H9 (cell line): ENCODE data around the gene CIT. TPM values are rescaled to one million over a fixed set of nuclear protein-coding genes. Genes with fewer than 3 reads are reported as not detected.

Source experiments
- DNase-seq: peaks from one replicate; pipeline ENCODE4 v3.0.0-alpha.2; 2017
- H2AFZ ChIP-seq: one replicate; pipeline ENCODE4 v1.6.1; 2013; ENCODE audit warnings: mild to moderate bottlenecking, low read length, control low read depth, moderate library complexity
- H2AK5ac ChIP-seq: 2 replicates; pipeline ENCODE4 v1.6.1; 2013; ENCODE audit warnings: low read length, control low read depth, mixed read lengths; ENCODE audit not compliant: insufficient read length
- H2BK120ac ChIP-seq: one replicate; pipeline ENCODE4 v1.6.1; 2013; ENCODE audit warnings: low read depth, mild to moderate bottlenecking, low read length, control low read depth, inconsistent platforms; ENCODE audit not compliant: poor library complexity, severe bottlenecking
- H2BK12ac ChIP-seq: 2 replicates; pipeline ENCODE4 v1.6.1; 2013; ENCODE audit warnings: low read length, control low read depth, mixed read lengths, low read depth; ENCODE audit not compliant: insufficient read length
- H2BK15ac ChIP-seq: 2 replicates; pipeline ENCODE4 v1.6.1; 2013; ENCODE audit warnings: low read depth, low read length, control low read depth
- H2BK20ac ChIP-seq: one replicate; pipeline ENCODE4 v1.6.1; 2013; ENCODE audit warnings: low read depth, mild to moderate bottlenecking, low read length, control low read depth, inconsistent platforms; ENCODE audit not compliant: poor library complexity, severe bottlenecking
- H2BK5ac ChIP-seq: 2 replicates; pipeline ENCODE4 v1.6.1; 2013; ENCODE audit warnings: low read length, control low read depth, mixed read lengths; ENCODE audit not compliant: insufficient read length
- H3K14ac ChIP-seq: 2 replicates; pipeline ENCODE4 v1.6.1; 2013; ENCODE audit warnings: low read length, control low read depth; ENCODE audit not compliant: insufficient read depth
- H3K18ac ChIP-seq: 2 replicates; pipeline ENCODE4 v1.6.1; 2013; ENCODE audit warnings: low read depth, mild to moderate bottlenecking, mixed read lengths, low read length, control low read depth; ENCODE audit not compliant: insufficient read length
- H3K23ac ChIP-seq: 2 replicates; pipeline ENCODE4 v1.6.1; 2013; ENCODE audit warnings: low read length, control low read depth, mixed read lengths, low read depth; ENCODE audit not compliant: insufficient read length
- H3K23me2 ChIP-seq: 2 replicates; pipeline ENCODE4 v1.6.1; 2013; ENCODE audit warnings: low read depth, mild to moderate bottlenecking, mixed read lengths, low read length, control low read depth; ENCODE audit not compliant: insufficient read length, poor library complexity, severe bottlenecking
- H3K27ac ChIP-seq: 2 replicates; pipeline ENCODE4 v1.5.1; 2013; ENCODE audit warnings: low read length, control low read depth, mixed read lengths, low read depth; ENCODE audit not compliant: insufficient read length
- H3K27me3 ChIP-seq: 2 replicates; pipeline ENCODE4 v1.6.1; 2013; ENCODE audit warnings: low read length, control low read depth, inconsistent platforms; ENCODE audit not compliant: insufficient read depth
- H3K4ac ChIP-seq: 2 replicates; pipeline ENCODE4 v1.6.1; 2013; ENCODE audit warnings: low read depth, mild to moderate bottlenecking, control low read depth, inconsistent platforms, low read length, moderate library complexity
- H3K4me1 ChIP-seq: 2 replicates; pipeline ENCODE4 v1.6.1; 2013; ENCODE audit warnings: low read length, control low read depth, inconsistent platforms; ENCODE audit not compliant: insufficient read depth
- H3K4me2 ChIP-seq: 2 replicates; pipeline ENCODE4 v1.6.1; 2013; ENCODE audit warnings: low read length, control low read depth, mixed read lengths; ENCODE audit not compliant: insufficient read length, insufficient read depth
- H3K56ac ChIP-seq: 2 replicates; pipeline ENCODE4 v1.6.1; 2013; ENCODE audit warnings: low read depth, mild to moderate bottlenecking, mixed read lengths, low read length, control low read depth; ENCODE audit not compliant: insufficient read length
- H3K79me1 ChIP-seq: 2 replicates; pipeline ENCODE4 v1.6.1; 2013; ENCODE audit warnings: low read depth, mild to moderate bottlenecking, moderate library complexity, low read length, control low read depth, inconsistent platforms; ENCODE audit not compliant: insufficient read depth, poor library complexity, severe bottlenecking
- H3K79me2 ChIP-seq: 2 replicates; pipeline ENCODE4 v1.6.1; 2013; ENCODE audit warnings: low read length, control low read depth, inconsistent platforms; ENCODE audit not compliant: insufficient read depth
- H3K9ac ChIP-seq: 2 replicates; pipeline ENCODE4 v1.6.1; 2013; ENCODE audit warnings: low read length, control low read depth, mixed read lengths; ENCODE audit not compliant: insufficient read length; ENCODE audit errors: extremely low read depth
- H3K9me3 ChIP-seq: one replicate; pipeline ENCODE4 v1.6.1; 2013; ENCODE audit warnings: low read depth, low read length, inconsistent platforms; ENCODE audit not compliant: control insufficient read depth
- H3T11ph ChIP-seq: one replicate; pipeline ENCODE4 v1.6.1; 2013; ENCODE audit warnings: mild to moderate bottlenecking, low read length, control low read depth, inconsistent platforms
- H4K20me1 ChIP-seq: one replicate; pipeline ENCODE4 v1.6.1; 2013; ENCODE audit not compliant: control insufficient read depth, insufficient read length, insufficient read depth
- H4K5ac ChIP-seq: 2 replicates; pipeline ENCODE4 v1.6.1; 2013; ENCODE audit warnings: low read depth, mild to moderate bottlenecking, mixed read lengths, low read length, control low read depth; ENCODE audit not compliant: insufficient read length
- H4K8ac ChIP-seq: replicated peaks from 2 replicates; pipeline ENCODE4 v1.6.1; 2013; ENCODE audit warnings: low read length, control low read depth, mixed read lengths, low read depth; ENCODE audit not compliant: insufficient read length
- H4K91ac ChIP-seq: 2 replicates; pipeline ENCODE4 v1.6.1; 2013; ENCODE audit warnings: low read depth, mild to moderate bottlenecking, moderate library complexity, mixed read lengths, low read length, control low read depth; ENCODE audit not compliant: insufficient read length
- H3K27ac Mint-ChIP-seq, 3 experiments: 2 replicates in 2 of 3; 3 replicates in 1 of 3; pipeline ENCODE4 v1.8.0; 2020 to 2021; ENCODE audit warnings: mixed read lengths in 3 of 3, mild to moderate bottlenecking in 1 of 3, moderate library complexity in 1 of 3
- H3K27me3 Mint-ChIP-seq: 2 replicates; pipeline ENCODE4 v1.8.0; 2021; ENCODE audit warnings: low read depth, mild to moderate bottlenecking, moderate library complexity, mixed read lengths
- H3K36me3 Mint-ChIP-seq, 3 experiments: 2 replicates in 2 of 3; 3 replicates in 1 of 3; pipeline ENCODE4 v1.8.0; 2020 to 2021; ENCODE audit warnings: low read depth in 3 of 3, mixed read lengths in 3 of 3; ENCODE audit not compliant: insufficient read depth in 1 of 3
- H3K4me1 Mint-ChIP-seq, 2 experiments: 2 replicates each; pipeline ENCODE4 v1.8.0; 2020; ENCODE audit warnings: mixed read lengths in 2 of 2
- H3K4me3 Mint-ChIP-seq, 2 experiments: 2 replicates in 1 of 2; 3 replicates in 1 of 2; pipeline ENCODE4 v1.8.0; 2020 to 2021; ENCODE audit warnings: mild to moderate bottlenecking in 2 of 2, mixed read lengths in 2 of 2, moderate library complexity in 1 of 2
- H3K9me3 Mint-ChIP-seq, 2 experiments: 2 replicates in 1 of 2; 3 replicates in 1 of 2; pipeline ENCODE4 v1.8.0; 2020; ENCODE audit warnings: mild to moderate bottlenecking in 2 of 2, mixed read lengths in 2 of 2, moderate library complexity in 1 of 2
- CTCF ChIP-seq: fragments of 200-600 bp; sonication (generic); conservative IDR thresholded peaks from 3 replicates; pipeline ENCODE4 v1.8.0; 2021; ENCODE audit warnings: antibody characterized with exemption, mild to moderate bottlenecking
- WGBS: extraction: QIAGEN DNeasy Blood & Tissue Kit; methylation state at CpG from one replicate; pipeline ENCODE4 v1.1.7; 2013; ENCODE audit warnings: missing lambda C conversion rate, low lambda C conversion rate, mixed read lengths; ENCODE audit not compliant: insufficient read length; ENCODE audit errors: extremely low coverage; 5-methylcytosine and 5-hydroxymethylcytosine counted together
- total RNA-seq: library from RNA; stranded (reverse); gene quantifications from 2 replicates; pipeline ENCODE4 v1.2.1, GENCODE V29; 2021

Gene CIT
- total RNA-seq, 1 experiment from 2014 or later, result 55.3 TPM

GRCh38 chr12:119780786-119781434, 96.2 kb downstream of the CIT start:
- no peak overlapping the region for H3K18ac ChIP-seq
- H3K4ac ChIP-seq, result no peak overlapping the region
- H3K14ac ChIP-seq, result no peak overlapping the region
- no peak overlapping the region for H2AK5ac ChIP-seq
- no peak overlapping the region for H3T11ph ChIP-seq
- DNase-seq, result peak; percentile 41
- H4K8ac ChIP-seq, result no peak overlapping the region
- peak; percentile 85 for TF ChIP-seq CTCF
- H2BK120ac ChIP-seq, result no peak overlapping the region
- H2BK12ac ChIP-seq, result no peak overlapping the region
- H4K91ac ChIP-seq, result no peak overlapping the region
- no peak overlapping the region for H4K5ac ChIP-seq
- no peaks in the 10 kb centered on the region for H3K27me3 ChIP-seq
- Mint-ChIP-seq H3K36me3 (peaks cover 12 to 72% (median 69%) of the 10 kb centered on the region in 3 experiments), H3K4me3 (no peak overlapping the region), H3K27ac (peak overlapping the region; percentile 45 to 91 (median 74); a peak in 3 of 7 replicates), H3K4me1 (peaks cover 2% of the 10 kb centered on the region in 2 experiments; a peak in 3 of 4 replicates), H3K27me3 (no peaks in the 10 kb centered on the region), H3K9me3 (peaks cover 1 to 3% of the 10 kb centered on the region in 2 experiments; a peak in 2 of 5 replicates)
- H3K56ac ChIP-seq, result no peak overlapping the region
- H3K79me2 ChIP-seq, result no peaks in the 10 kb centered on the region
- H4K20me1 ChIP-seq, result no peaks in the 10 kb centered on the region
- no peak overlapping the region for H2BK20ac ChIP-seq
- H2BK15ac ChIP-seq, result no peak overlapping the region
- H3K27ac ChIP-seq, result no peak overlapping the region
- H2BK5ac ChIP-seq, result no peak overlapping the region
- H3K23ac ChIP-seq, result no peak overlapping the region
- H3K23me2 ChIP-seq, result no peaks in the 10 kb centered on the region
- H3K4me2 ChIP-seq, result no peak overlapping the region
- H3K9ac ChIP-seq, result no peak overlapping the region
- no peaks in the 10 kb centered on the region for H3K79me1 ChIP-seq
- H3K4me1 ChIP-seq, result no peaks in the 10 kb centered on the region
- no CpG with 5 or more reads among the region's 8 CpGs for WGBS
- H2AFZ ChIP-seq, result no peak overlapping the region
- no peaks in the 10 kb centered on the region for H3K9me3 ChIP-seq
